GM18502 (cell line): ENCODE results near the gene FAAP20.

Experiments used
- ATAC-seq: cut with Tn5 transposase; IDR thresholded peaks from one replicate; pipeline ENCODE4 v1.9.1; 2021; ENCODE audit warnings: mild to moderate bottlenecking; ENCODE audit not compliant: unreplicated experiment, poor library complexity

The FAAP20 gene

DNA sequence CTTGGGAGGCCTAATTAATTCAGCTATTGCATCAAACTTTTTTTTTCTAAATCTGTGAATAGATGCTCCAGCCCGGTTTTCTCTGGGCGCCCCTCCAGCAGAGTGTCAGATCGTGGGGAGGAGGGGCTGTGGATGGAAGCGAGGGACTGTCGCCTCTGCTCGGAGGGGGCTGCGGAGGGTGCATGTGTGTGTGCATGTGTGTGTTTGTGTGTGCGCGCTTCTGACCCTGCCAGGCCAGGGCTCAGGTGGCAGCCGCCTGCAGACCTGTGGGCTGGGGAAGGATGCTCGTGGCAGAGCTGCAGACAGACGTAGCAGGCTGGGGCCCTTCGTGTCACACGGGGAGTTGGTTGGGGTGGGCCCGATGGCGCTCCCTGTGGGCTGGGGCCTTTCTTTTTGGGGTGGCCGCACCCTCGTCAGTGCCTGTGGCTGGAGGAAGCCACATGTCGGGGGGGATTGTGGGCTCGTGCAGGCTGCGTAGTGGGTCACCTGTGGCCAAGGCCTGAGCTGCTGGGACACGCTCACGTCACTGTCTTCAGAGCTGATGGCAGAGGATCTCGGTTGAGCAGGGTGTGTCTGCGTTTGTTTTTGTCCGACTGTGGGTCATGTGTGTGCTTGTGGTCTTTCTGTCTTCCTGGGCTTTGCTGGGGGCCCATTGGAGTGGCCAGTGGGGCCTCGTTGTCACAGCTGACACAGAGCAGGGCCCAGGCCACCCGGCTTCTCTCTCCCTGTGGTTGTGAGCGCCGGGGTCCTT lies 36.4 kb upstream of the FAAP20 start:
- no peak for ATAC-seq

DNA sequence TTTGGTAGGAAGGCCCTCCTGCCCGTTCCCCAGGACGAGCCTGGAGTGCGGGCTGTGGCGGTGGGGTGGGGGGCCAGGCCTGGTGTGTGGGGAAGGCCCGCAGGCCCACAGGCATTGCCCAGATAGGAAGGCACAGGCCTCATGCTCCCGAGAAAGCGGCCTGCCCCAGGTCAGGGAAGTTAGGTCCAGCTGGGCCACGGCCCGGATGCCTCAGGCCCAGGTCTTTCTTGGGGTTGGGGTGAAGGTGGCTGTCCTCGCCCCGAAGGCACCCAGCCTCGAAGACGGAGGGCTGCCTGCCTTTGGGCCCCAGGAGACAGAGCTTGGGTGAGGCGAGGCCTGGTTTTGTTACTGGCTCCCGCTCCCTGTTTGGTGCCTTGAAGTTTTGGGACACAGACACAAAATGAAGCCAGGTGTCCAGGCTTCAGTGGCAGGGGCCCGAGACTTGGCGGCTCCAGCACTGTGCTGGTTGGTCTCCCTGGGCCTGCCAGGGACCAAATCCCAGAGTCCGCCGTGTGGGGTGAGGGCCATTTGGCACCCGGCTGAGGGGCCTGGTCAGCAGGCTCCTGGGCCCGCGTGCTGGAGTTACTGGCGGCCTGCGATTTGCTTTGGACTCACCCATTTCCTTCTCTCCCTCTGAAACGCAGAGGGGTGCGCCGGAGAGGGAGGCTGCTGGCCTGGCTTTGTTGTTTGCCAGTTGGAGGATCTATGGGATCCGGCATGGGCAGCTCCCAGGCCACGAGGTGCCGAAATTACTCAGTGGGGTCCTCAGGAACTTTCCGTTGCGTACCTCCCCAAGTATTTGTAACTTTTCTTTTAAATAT lies 35.5 kb upstream of the FAAP20 start:
- no peak for ATAC-seq

DNA sequence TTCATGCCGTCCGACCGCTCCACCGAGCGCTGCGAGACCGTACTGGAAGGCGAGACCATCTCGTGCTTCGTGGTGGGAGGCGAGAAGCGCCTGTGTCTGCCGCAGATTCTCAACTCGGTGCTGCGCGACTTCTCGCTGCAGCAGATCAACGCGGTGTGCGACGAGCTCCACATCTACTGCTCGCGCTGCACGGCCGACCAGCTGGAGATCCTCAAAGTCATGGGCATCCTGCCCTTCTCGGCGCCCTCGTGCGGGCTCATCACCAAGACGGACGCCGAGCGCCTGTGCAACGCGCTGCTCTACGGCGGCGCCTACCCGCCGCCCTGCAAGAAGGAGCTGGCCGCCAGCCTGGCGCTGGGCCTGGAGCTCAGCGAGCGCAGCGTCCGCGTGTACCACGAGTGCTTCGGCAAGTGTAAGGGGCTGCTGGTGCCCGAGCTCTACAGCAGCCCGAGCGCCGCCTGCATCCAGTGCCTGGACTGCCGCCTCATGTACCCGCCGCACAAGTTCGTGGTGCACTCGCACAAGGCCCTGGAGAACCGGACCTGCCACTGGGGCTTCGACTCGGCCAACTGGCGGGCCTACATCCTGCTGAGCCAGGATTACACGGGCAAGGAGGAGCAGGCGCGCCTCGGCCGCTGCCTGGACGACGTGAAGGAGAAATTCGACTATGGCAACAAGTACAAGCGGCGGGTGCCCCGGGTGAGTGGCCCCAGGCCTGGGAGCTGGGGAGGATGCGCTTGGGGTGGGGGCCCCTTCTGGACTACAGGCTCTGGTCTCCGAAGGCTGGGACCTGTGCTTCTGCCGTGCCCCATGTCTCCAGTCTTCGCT lies 34.7 kb upstream of the FAAP20 start:
- ATAC-seq = no peak

DNA sequence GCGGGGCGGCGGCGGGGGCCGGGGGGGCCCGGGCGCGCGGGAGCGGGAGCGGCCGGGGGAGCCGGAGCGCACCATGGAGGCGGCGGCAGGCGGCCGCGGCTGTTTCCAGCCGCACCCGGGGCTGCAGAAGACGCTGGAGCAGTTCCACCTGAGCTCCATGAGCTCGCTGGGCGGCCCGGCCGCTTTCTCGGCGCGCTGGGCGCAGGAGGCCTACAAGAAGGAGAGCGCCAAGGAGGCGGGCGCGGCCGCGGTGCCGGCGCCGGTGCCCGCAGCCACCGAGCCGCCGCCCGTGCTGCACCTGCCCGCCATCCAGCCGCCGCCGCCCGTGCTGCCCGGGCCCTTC lies 34.1 kb upstream of the FAAP20 start:
- no peak for ATAC-seq

DNA sequence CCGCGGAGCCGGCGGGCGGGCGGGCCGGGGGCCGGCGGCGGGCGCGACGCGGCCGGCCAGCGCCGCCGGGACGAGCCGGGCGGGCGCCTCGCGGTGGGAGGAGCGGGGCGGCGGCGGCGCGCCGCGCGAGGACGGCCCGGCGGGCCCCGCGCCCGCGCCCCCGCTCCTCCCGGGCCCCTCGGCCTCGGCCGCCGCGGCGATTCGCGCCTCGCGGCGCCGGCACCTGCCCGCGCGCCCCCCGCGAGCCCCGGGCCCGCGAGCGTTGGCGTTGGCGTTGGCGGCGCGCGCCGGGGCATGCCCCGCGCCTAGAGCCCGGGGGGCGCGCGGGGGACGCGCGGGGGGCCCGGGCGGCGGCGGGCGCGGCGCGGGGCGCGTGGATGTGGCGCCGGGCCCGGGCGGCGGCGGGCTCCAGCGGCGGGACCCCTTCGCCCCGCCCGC lies 33.6 kb upstream of the FAAP20 start, which contains the start of gene SKI:
Gene SKI, plus strand, starts transcription at position 163 of the 438 bp plus-strand sequence. CDS start 448 bp downstream, outside the sequence.
- ATAC-seq = no peak

DNA sequence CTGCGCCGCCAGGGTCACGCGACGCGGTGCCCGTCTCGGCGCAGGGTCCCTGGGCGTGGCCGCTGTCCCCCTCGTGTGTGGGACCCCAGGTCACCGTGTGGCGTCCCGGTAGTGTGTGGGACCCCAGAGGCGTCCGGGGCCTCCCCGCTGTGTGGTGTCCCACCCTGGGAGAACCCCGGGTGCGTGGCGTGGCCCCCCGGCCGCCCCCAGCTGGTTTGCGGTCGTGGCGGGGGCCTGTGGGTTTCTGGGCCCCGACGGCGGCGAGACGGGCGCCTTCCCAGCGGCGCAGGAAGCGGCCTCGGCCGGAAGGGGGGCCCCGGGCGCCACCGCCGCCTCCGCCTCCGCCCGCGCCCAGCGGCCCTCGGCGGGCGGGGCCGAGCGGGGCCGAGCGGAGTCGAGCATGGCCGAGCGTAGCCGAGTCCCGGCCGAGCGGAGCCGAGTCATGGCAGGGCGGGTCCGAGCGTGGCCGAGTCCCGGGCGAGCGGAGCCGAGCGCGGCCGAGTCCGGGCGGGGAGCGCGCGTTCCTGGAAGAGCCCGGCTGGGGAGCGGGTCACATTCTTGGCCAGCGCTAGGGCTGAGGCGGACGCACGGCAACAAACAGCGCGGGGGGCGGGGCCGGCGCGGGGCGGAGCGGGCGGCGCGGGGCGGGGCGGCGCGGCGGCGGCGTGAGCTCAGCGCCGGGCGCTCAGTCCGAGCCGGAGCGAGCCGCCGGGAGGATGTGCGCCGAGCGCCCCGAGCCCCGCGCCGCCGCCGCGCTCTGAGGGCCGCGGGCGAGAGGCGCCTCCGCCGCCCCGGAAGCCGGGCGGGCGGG lies 33.0 kb upstream of the FAAP20 start:
- ATAC-seq = peak; percentile 89

DNA sequence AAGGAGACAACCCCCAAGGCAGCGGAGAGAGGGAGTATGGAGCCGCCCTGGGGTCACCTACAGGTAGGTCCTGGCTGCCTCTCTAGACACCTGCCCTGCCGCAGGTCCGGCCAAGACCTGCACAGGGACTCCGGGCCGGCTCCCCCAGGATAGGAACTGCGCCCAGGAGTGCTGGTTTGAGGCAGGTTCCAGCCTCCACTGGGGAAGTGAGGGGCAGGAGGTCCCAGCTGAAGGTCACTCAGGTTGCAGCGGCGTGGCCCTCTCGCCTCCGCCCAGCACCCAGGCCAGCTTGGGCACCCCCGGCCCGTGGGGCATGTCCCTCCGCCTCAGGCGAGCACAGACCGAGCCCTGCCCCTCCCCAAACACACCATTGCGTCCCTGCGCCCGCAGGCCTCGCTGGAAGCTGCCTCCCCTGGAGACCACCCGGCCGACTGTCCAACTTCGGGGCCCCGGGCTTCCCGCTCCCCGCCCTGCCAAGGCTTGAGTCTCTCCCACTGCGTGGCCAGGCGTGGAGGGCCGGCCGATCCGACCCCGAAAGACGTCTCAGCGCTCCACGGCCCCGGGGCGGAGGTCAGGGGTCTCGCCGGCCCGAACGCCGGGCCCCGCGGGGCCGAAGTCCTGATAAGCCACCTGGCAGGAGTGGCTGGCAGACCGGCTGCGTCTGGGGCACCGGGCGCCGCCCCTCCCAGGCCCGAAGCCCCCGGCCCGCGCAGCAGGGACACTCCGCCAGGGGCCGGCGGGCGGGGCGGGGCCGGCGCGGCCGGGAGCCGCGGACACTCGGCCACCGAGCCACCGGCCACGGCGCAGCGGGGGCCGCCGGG lies 32.2 kb upstream of the FAAP20 start:
- ATAC-seq = peak; percentile 1

DNA sequence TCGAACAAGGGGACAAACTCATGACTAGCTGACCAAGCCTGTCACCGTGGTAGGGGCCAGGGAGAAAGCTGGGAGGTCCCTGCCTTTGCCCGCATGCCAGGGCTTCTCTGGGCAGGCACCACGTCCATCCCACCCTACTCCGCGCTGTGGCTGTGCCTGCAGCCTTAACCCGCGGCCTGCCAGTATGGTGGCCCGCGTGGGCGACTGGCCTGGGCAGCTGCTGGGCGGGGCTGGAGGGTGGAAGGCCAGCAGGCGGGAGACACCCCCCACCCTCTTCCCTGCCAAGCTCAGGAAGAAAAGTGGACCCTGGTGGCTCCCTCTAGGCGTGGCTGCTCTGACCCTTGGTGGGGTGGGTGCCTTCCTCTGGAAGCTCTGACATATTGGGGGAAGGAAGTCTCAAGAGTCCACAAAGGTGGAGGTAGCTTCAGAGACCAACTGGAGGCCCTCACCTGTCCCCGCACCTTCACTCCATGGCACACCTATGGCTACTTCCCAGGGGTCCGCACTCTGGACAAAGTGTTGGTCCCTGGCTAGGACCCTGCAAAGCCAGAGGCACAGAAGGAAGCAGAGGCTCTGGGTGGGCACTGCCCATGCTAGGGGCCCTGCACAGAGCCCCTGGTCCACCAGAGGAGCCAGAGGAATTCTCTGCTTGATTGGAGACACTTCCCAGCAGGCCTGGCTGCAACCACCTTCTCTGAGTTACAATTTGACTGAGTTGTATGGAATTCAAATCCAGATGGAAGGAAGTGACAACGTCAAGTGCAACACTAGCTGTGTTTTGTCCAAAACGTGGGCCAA lies 30.3 kb upstream of the FAAP20 start:
- ATAC-seq = no peak

DNA sequence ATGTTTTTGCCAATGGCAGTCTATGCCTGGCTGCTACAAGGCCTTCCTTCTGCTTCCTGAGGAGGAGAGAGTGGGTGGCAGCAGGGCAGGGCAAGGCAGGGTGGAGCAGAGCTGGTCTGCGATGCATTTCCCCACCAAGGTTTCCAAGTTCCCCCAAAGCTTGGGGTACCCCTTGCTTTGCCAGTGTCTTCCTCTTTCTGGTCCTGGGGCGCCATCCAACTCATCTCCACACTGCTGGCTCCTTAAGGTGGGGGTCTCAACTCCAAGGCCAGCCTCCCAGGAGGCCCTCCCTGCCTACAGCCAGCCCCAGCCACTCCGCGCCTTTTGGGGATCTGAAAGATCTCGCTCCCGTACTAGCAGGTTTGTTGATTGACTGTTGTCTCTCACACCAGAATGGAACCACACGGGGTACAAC lies 29.6 kb upstream of the FAAP20 start:
- no peak for ATAC-seq

DNA sequence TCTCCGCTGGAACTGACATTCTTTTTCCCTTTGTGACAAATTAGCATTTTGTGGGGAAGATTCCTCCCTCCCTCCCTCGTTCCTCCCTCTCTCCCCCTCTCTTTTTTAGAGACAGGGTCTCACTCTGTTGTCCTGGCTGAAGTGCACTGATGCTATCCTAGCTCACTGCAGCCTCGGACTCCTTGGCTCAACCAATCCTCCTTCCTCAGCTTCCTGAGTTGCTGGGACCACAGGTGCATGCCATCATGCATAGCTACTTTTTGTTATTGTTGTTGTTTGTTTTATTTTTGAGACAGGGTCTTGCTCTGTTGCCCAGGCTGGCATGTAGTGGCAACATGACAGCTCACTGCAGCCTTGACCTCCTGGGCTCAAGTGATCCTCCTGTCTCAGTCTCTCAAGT lies 26.7 kb upstream of the FAAP20 start:
- ATAC-seq = no peak

DNA sequence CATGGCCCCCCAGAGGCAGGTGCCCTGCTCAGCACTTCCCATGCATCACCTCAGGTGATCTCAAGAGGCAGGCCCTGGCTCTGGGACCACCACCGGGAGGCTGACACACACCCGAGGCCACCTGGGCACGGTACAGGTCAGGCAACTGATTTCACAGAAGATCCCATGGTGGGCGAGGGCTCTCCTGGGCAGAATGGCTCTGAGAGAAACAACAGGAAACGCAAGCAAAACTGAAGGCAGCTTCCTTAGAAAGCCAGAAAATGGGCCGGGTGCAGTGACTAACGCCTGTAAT lies 22.1 kb upstream of the FAAP20 start:
- ATAC-seq = no peak

DNA sequence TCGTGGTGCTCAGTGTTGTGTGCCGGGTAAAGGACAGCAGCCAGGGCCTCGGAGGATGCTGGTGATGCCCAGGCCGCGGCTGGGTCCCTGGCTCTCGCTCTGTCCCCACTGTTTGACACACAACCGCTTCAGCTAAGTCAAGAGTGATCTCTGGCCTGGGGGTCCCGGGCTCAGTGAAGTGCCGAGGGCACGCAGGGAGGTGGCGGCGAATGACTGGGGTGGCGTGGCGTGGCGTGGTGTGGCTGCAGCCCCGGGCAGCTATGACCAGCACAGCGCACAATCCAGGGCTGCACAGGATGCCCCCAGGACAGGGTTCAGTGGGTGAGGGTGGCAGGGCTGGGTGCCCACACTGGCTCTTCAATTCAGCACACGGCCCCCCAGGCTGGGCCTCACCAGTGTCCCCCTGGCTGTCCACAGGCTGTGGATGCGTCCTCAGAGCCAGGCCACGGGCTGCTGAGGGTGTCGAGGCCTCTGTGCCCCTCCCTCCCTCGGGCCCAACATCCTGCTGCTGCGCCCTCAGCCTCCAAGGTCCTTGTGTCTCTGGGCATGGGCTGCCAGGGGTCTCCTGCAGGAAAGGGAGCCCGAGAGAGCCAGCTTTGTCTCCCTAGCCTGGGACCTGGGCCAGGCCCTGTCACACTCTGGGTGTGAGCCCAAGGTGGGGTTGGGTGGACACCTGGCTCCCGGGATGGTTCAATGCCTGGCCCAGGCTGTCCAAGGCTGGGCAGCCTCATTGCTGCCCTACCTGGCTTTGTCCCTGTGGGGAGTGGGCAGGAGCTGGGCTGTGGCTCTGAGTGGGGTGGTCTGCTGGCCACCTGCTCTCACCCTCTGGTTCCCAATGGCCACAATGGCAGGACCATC lies 21.6 kb upstream of the FAAP20 start:
- ATAC-seq = no peak

DNA sequence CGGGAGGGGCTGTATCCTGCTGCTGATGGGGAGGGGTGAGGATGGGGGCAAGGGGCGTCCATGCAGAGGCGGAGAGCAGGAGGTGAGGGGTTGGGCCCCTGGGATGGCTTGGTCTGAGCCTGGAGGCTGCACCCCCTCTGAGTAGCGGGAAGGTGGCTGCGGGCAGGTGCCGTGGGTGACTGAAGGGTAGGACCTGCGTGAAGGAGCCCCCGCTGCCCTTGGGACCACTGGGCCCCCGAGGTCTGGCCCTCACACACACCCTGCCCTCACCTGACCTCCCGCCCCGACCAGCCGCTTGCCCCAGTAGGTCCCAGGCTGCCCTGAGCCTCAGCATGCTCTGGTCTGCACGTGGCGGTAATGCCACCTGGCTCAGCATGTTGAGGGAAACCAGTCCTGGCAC lies 20.8 kb upstream of the FAAP20 start:
- no peak for ATAC-seq

DNA sequence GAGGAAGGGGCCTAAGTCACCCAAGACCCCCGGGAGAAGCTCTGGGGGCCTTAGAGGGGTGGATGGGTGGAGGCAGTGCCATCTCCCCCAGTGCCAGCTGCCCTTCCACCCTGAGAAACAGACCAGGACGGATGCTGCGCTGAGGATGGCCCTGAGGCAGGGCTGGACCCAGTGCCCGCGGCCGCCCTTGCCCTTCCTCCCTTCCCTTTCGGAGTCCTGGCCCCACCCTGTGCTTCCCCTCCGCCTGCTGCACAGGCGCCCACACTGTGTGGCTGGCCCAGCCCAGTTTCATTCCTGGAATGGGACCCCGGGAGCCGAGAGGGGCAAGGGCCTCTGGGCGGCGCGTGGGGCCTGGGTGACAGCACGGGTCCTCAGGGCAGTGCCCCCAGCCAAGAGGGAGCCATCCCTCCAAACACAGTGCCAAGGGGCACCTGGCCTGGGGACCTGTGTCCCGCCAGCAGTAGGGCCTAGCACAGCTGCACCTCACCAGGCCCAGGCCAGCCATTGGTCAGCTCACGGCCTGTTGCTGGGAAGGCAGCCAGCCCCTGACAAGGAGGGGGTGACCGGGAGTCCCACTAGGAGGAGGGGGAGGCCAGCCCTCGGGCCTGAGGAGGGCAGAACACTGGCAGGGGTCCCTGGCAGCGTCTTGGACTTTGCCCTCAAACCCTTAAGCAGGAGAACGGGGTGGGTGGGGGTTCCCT lies 20.1 kb upstream of the FAAP20 start:
- ATAC-seq = no peak

DNA sequence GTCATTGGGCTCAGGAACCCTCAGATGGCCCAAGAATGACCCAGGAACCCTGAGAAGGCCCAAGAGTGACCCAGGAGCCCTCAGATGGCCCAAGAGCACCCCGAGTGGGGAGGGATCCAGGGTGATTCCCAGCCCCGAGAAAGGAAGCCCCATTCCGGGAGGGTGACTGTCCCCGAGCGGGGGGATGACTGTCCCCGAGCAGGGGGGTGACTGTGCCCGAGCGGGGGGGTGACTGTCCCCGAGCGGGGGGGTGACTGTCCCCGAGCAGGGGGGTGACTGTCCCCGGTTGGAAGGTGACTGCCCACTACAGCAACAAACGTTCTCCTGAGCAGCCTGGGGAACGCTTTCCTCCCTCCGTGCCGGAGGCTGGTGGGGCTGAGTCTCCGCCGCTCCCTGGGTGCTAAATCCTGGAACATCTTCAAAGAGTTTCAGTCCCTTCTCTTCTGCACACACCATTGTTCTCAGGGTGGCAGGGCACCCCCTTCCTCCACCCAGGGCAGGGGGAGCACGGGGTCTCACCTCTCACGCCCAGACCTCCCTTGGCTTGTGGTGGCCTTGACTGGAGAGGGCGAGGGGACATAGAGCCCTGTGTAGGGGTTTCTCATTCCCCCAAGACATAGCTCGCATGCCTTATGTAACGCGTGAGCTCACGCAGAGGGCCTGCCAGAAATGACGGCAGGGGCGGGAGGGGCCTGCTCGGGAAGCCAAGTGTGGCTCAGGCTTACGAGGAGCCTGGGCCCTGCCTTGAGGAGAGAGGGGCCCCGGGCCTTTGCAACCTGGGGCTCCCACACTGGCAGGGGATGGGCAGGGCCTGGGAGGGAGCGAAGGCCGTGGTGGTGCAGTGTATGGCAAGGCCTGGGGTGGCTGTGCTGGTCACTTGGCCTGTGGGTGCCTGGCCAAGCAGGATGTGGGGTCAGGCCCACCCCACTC lies 19.3 kb upstream of the FAAP20 start:
- ATAC-seq = no peak
